Measurements from ENCODE around the gene SERINC1.

DNA sequence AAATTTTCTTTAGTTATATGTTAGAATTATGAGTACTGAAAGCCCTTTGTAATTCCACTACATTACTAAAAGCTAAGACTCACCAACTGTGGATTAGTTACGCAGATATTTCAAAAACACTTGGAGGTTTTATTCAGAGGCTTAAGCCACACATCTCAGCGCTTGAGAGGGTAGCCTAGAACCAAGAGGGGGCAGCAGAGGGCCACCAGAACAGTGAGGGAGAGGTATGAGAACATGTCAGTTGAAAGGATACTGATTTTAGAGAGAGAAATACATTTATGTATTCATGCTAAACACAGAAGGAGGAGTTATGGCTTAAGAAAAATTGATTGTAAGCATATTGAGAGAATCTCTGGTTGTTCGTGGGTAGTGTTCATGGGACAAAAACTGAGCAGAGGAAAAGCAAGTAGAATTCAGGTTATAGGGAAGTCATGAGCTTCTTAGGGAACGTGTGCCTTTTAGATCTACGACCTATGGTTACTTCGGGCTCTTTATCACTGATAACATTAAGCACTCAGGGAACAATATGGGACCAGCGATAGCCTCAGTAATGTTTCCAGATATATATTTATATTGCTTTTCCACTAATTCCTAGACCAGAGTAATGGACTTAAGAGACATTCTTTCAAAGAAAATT, 20.4 kb upstream of the SERINC1 start:
- TF ChIP-seq CTCF (IDR thresholded peaks at IDR 0.05) = peak; percentile 43
- TF ChIP-seq EZH2 (IDR thresholded peaks at IDR 0.05) = no peak

All from neural progenitor cell (in vitro differentiated cells).